SIG-M5 (cell line): ENCODE data around the gene PPP1R2B.
"Not testable (repeated sequence)": the region's sequence is repeated elsewhere in the genome, so short reads cannot be mapped to it uniquely, and the experiment has no call there.

Source experiments
- DNase-seq: peaks from one replicate; lab custom pipeline; 2025; lab: John Stamatoyannopoulos, UW

The PPP1R2B gene

GRCh38 chr5:156850206-156850751 is at the start of gene PPP1R2B:
TSS of gene PPP1R2B (plus strand) at chr5:156850295. CDS start at chr5:156850563, 268 bp downstream.
- no peak for DNase-seq

GRCh38 chr5:156800929-156801328 is 49.2 kb upstream of the PPP1R2B start:
- DNase-seq: no peak

- no peak for DNase-seq
Measured at GRCh38 chr5:156802501-156802900, 47.6 kb upstream of the PPP1R2B start.

GRCh38 chr5:156803404-156803803 is 46.7 kb upstream of the PPP1R2B start:
- no peak for DNase-seq

GRCh38 chr5:156812959-156813358 is 37.1 kb upstream of the PPP1R2B start:
- no peak for DNase-seq

- DNase-seq: no peak
Measured at GRCh38 chr5:156815988-156816599, 34.0 kb upstream of the PPP1R2B start.

GRCh38 chr5:156819537-156819936 is 30.6 kb upstream of the PPP1R2B start:
- no peak for DNase-seq

- DNase-seq: no peak
Measured at GRCh38 chr5:156819967-156820581, 30.0 kb upstream of the PPP1R2B start.

- no peak for DNase-seq
Measured at GRCh38 chr5:156824241-156824640, 25.9 kb upstream of the PPP1R2B start.

GRCh38 chr5:156824800-156825199 is 25.3 kb upstream of the PPP1R2B start:
- DNase-seq: no peak

GRCh38 chr5:156825688-156826087 is 24.4 kb upstream of the PPP1R2B start:
- DNase-seq: no peak

GRCh38 chr5:156826150-156826549 is 23.9 kb upstream of the PPP1R2B start:
- no peak for DNase-seq

- DNase-seq: no peak
Measured at GRCh38 chr5:156834916-156835315, 15.2 kb upstream of the PPP1R2B start.

- no peak for DNase-seq
Measured at GRCh38 chr5:156835905-156836304, 14.2 kb upstream of the PPP1R2B start.

- no peak for DNase-seq
Measured at GRCh38 chr5:156836846-156837245, 13.2 kb upstream of the PPP1R2B start.

- no peak for DNase-seq
Measured at GRCh38 chr5:156838961-156839360, 11.1 kb upstream of the PPP1R2B start.

GRCh38 chr5:156841737-156842136 is 8.4 kb upstream of the PPP1R2B start:
- no peak for DNase-seq

GRCh38 chr5:156846914-156847313 is 3.2 kb upstream of the PPP1R2B start:
- DNase-seq: no peak

- DNase-seq: not testable (repeated sequence)
Measured at GRCh38 chr5:156848447-156848846, 1.6 kb upstream of the PPP1R2B start.

GRCh38 chr5:156851880-156852279 is 1.8 kb downstream of the PPP1R2B start:
- DNase-seq: no peak

- not testable (repeated sequence) for DNase-seq
Measured at GRCh38 chr5:156853055-156853454, 3.0 kb downstream of the PPP1R2B start.

- no peak for DNase-seq
Measured at GRCh38 chr5:156865427-156865826, 15.3 kb downstream of the PPP1R2B start.

- no peak for DNase-seq
Measured at GRCh38 chr5:156870498-156870839, 20.4 kb downstream of the PPP1R2B start.

- DNase-seq: no peak
Measured at GRCh38 chr5:156871212-156871611, 21.1 kb downstream of the PPP1R2B start.
